Lower leg skin (tissue), 4 donors: ENCODE data around the gene RALGDS. TPM values are rescaled to one million over a fixed set of nuclear protein-coding genes. Genes with fewer than 3 reads are reported as not detected.

Source experiments
- DNase-seq, 2 donors: peaks; one replicate each; pipeline ENCODE4 v3.0.0-alpha.2; 2019; ENCODE audit warnings: low spot score in 2 of 2
- H3K4me3 ChIP-seq: fragments of 200-600 bp; sonication (generic); 2 replicates; pipeline ENCODE4 v1.5.1; 2017; ENCODE audit warnings: mild to moderate bottlenecking, low read depth; ENCODE audit not compliant: poor library complexity, severe bottlenecking
- CTCF ChIP-seq, 3 donors: fragments of 450-650 bp; IDR thresholded peaks; one replicate each; pipeline ENCODE4 v1.5.1; 2016; ENCODE audit warnings: antibody characterized with exemption in 3 of 3, mild to moderate bottlenecking in 3 of 3, moderate library complexity in 2 of 3
- POLR2A ChIP-seq, 2 donors: fragments of 450-650 bp; IDR thresholded peaks; one replicate each; pipeline ENCODE4 v1.6.1; 2016 to 2017; ENCODE audit warnings: antibody characterized with exemption in 2 of 2, mild to moderate bottlenecking in 1 of 2, moderate library complexity in 1 of 2
- WGBS, 2 donors: methylation state at CpG; one replicate each; pipeline ENCODE4 v1.1.5; 2018; 5-methylcytosine and 5-hydroxymethylcytosine counted together
- intact Hi-C: fragments of 100-400 bp; cut with DNase I; formaldehyde crosslinking; loops from one replicate; pipeline ENCODE4 v1.15.0; 2023; ENCODE audit warnings: low total_unique reads
- total RNA-seq, 4 donors: library from RNA; depleted of rRNA; stranded (reverse); fragments of >200 nt; gene quantifications; one replicate each; pipeline ENCODE4 v1.1.0, GENCODE V29; 2016

The RALGDS gene
- total RNA-seq, 4 donors from 2014 or later, result 95.0 to 176 (median 123) TPM

DNA sequence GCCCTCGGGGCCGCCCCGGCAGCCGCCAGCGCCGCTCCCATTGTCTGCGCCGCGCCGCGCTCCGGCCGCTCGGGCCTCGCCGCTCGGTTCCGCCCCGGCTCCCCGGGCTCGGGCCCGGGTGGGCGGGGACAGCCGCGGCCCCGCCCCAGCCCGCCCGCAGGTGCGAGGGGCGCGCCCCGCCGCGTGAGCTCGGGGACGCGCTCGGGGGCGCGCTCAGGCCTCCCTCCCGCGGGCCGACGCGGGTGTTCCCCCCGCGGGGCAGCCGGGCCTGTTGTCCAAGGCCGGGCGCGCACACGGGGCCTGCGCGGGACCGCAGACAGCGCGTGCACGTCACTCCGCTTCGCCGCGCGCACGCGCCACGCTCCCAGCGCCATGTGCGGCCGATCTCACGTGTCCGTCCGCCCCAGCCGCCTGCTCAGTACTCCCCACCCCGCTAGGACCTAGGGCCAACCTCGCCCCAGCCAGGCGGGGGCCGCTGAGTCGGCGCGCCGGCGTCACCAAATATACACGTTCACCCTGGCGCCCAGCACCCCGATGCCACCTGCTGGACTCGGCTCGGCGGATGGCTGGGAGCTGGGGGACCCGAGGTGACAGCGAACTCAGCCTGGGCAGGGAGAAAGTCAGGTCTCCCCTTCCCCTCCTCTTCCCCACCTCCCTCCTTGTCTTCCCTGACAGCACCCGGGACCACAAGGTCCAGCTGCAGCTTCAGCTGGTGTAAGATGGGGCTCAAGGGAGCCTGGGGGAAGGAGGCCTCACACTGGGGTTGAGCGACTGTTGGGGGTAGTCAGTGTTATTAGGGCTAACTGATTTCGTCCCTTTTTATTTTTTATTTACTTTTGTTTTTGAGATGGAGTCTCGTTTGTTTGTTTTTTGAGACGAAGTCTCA lies 28.3 kb upstream of the RALGDS start:
- DNase-seq, result peak; percentile 81 to 97
- TF ChIP-seq CTCF (IDR thresholded peaks at IDR 0.05), result no peak
- TF ChIP-seq POLR2A (IDR thresholded peaks at IDR 0.05), result no peak
- intact Hi-C loops, result no loop called here

DNA sequence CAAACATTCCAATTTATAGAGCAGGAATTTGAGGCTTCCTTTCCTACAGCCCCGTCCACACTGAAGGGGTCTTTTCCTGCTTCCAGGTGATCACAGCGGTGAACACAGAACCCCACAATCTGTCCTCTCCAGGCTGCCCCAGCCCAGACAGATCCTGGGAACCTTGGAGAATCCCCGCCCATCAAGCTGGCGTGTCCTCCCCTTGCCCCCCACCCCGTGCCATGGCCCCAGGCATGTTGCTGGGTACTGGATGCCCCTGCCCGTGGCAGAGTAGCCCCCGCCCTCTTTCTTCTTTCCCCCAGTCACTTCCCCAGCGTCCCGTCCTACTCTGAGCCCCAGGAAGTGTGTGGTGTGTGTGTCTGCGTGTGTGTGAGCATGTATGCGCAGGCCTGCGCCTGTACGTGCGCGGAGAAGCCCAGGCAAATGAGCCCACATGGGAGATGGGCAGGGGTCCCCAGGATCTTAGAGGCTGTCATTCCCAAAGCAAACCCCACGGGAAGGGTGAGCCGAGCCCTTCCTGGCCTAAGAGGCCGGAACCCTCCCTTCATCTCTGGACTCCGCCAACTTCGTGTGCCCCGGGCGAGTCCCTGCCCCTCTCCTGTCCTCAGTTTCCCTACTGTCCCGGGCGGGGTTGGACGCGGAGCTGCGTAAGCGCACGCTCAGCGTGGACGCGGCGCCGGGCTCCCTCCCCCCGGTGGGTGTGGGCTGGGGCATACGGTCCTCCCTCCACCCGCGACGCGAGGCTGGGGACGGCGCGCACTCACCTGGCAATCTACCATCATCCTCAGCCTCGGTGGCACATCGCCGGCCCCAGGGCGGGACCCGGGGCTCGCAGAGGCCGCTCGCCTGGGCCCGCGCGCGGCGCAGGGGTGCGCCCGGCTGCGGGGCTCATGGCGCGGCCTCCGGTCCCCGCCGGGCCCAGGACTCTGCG lies 27.4 kb upstream of the RALGDS start:
- intact Hi-C loops, result no loop called here
- WGBS, 2 donors, result 4% methylated on average over 31 to 38 of the region's 65 CpGs
- peak; percentile 52 to 93 for DNase-seq
- TF ChIP-seq POLR2A (IDR thresholded peaks at IDR 0.05), result no peak
- TF ChIP-seq CTCF (IDR thresholded peaks at IDR 0.05), result no peak
- H3K4me3 ChIP-seq, result peak overlapping the region; percentile 49

More for the DNA sequence above, 28.3 kb upstream of the RALGDS start:
- WGBS, 2 donors, result 6 to 31% methylated on average over 6 to 33 of the region's 95 CpGs
- H3K4me3 ChIP-seq, result no peak overlapping the region

- TF ChIP-seq CTCF (IDR thresholded peaks at IDR 0.05), result peak in 1 of 3 donors; percentile 81
- no peak for TF ChIP-seq POLR2A (IDR thresholded peaks at IDR 0.05)
- DNase-seq, result peak; percentile 84 to 96
- no peak overlapping the region for H3K4me3 ChIP-seq
- intact Hi-C loops, result loop anchor here (2.0 kb wide), 1 partner anchor 45 kb away; no protein-coding TSS in a partner anchor
- WGBS, 2 donors, result 9 to 15% methylated on average over 12 to 14 of the region's 14 CpGs
Measured at GRCh38 chr9:133147412-133148198, 26.6 kb upstream of the RALGDS start.

GRCh38 chr9:133146746-133147411 lies 25.8 kb upstream of the RALGDS start:
- no peak overlapping the region for H3K4me3 ChIP-seq
- peak in 1 of 2 donors; percentile 84 for DNase-seq
- no peak for TF ChIP-seq CTCF (IDR thresholded peaks at IDR 0.05)
- TF ChIP-seq POLR2A (IDR thresholded peaks at IDR 0.05), result no peak
- intact Hi-C loops, result loop anchor here (2.0 kb wide), 1 partner anchor 44 kb away; no protein-coding TSS in a partner anchor
- 56 to 65% methylated on average over 7 of the region's 7 CpGs for whole genome bisulfite sequencing, 2 donors
